GM21717 (cell line): Measurements from ENCODE around the gene ADORA2A.
"Not testable (repeated sequence)": the region's sequence is repeated elsewhere in the genome, so short reads cannot be mapped to it uniquely, and the experiment has no call there.

ENCODE experiments used
- ATAC-seq: cut with Tn5 transposase; IDR thresholded peaks from one replicate; pipeline ENCODE4 v1.9.1; 2021; ENCODE audit warnings: mild to moderate bottlenecking, moderate library complexity; ENCODE audit not compliant: unreplicated experiment

The ADORA2A gene

DNA sequence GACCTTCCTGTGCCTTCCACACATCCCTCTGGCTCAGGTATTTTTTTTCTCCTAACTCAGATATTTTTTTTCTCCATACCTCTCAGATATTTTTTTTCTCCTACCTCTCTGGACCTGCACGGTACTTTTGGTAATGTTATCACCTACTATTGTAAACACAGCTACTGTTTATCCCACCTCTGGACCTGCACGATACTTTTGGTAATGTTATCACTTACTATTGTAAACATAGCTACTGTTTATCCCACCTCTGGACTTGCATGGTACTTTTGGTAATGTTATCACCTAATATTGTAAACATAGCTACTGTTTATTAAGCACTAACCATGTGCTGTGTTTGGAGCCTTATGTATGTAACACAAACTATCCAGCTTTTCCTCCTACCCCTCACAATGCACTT lies 55.6 kb downstream of the ADORA2A start:
- ATAC-seq: no peak

DNA sequence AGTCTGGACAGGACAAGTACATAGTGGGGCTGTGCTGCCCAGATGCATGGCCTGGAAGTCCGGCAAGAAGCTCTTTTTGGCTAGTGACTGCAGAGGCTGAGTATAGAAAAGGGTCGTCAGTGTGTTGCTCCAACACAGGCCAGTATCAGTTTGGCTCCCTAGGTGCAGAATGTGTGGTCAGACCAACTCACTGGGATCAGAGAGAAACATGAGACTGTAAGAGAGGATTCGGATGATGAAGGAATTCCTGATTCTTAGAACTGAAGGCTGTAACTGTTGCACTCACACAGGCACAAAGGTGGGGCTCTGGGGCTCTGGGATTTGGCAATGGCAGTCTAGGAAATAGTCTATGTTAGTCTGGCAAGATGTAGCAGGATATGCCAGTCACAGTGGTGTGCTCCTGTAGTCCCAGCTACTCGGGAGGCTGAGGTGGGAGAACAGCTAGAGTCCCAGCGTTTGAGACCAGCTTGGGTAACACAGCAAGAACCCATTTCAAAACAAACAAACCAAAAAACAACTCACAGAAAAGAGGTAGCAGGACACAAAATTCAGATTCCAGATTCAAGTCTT lies 56.7 kb downstream of the ADORA2A start:
- ATAC-seq: no peak

DNA sequence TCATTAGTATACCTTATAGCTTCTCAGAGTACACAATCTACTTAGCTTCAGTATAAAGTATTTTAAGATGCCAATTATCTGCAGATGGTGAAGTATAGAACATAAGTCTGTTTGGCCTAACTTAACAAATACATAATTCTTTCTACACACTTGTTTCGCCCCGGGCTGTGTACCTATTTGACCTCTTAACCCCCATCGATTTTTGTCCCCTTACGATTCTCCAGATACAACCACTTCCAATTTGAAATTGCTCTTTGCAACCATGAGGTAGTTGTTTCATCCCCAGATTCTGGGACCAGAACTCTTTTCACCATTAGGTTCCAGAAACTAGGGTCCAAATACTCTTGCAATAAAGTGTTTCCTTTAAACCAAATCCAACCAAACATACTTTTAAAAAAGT lies 57.8 kb downstream of the ADORA2A start:
- ATAC-seq: no peak

DNA sequence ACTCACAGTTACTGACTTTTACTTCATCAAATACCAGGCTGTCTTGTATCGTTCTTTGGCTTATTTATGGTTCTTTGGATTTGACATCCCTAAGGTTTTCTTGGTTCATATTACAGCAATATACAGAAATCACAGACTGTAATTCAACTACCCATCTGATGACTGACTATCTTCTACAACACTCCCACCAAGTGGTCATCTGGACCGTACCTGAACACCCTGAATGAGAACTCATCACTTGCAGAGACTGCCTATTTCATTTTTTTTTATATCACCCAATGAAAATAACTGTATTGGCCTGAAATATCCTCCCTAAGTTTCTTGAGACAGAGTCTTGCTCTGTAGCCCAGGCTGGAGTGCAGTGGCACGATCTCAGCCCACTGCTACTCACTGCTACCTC lies 58.2 kb downstream of the ADORA2A start:
- no peak for ATAC-seq

DNA sequence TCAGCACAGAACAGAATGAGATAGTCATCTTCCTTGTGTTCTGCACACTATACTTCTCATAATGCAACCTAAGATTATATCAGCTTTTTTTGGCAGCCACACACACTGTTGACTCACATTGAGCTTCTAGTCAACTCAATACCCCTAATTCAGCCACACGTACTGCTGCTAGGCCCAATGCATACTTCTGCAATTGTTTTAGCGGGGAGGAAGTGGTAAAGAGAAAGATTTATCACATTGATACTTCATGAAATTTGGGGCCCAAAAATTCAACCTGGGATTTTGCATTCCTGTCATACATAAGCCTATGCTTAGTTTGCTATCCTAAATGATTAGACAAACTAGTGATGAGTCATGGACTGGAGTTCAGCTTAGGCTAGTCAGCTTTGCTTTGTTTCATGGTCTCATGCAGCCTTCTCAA lies 59.1 kb downstream of the ADORA2A start:
- ATAC-seq: no peak

DNA sequence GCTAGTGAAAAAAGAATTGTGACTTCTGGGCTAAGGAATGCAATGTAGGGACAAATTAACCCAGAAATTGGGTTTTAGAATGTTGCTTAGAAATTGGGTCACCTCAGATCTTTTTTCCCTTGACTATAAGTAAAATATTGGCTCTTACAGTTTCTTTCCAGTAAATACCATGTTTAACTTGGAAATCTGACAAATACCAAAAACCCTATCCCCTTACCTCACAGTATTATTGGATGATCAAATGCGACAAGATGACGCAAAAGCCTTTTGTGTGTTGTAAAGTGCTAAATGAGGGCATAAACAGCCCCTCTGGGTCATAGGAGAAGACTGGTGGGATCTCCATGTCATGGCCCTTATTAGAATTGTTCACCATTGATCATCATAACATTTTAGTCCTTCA lies 61.6 kb downstream of the ADORA2A start:
- no peak for ATAC-seq

DNA sequence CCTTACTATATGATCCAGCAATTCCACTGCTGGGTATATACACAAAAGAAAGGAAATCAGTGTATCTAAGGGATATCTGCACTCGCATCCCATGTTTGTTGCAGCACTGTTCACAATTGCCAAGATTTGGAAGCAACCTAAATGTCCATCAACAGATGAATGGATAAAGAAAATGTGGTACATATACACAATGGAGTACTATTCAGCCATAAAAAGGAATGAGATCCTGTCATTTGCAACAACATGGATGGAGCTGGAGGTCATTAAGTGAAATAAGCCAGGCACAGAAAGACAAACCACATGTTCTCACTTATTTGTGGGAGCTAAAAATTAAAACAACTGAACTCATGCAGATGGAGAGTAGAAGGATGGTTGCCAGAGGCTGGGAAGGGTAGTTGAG lies 62.0 kb downstream of the ADORA2A start:
- ATAC-seq: not testable (repeated sequence)
